Ishikawa (cell line): ENCODE measurements around the gene C2CD3.

Source experiments
- EP300 ChIP-seq: IDR thresholded peaks from 2 replicates; pipeline ENCODE4 v1.6.1; 2012; ENCODE audit warnings: borderline replicate concordance
- RAD21 ChIP-seq: IDR thresholded peaks from 2 replicates; pipeline ENCODE4 v1.6.1; 2012; ENCODE audit warnings: low read depth
- TAF1 ChIP-seq: IDR thresholded peaks from 2 replicates; pipeline ENCODE4 v1.6.1; 2012; ENCODE audit warnings: low read depth, mild to moderate bottlenecking
- YY1 ChIP-seq: IDR thresholded peaks from 2 replicates; pipeline ENCODE4 v1.6.1; 2012; ENCODE audit warnings: low read depth
- TF ChIP-seq, protein P1 (sequence below): IDR thresholded peaks from 2 replicates; pipeline ENCODE4 v1.6.1; 2012; ENCODE audit warnings: low read depth, mild to moderate bottlenecking

DNA sequence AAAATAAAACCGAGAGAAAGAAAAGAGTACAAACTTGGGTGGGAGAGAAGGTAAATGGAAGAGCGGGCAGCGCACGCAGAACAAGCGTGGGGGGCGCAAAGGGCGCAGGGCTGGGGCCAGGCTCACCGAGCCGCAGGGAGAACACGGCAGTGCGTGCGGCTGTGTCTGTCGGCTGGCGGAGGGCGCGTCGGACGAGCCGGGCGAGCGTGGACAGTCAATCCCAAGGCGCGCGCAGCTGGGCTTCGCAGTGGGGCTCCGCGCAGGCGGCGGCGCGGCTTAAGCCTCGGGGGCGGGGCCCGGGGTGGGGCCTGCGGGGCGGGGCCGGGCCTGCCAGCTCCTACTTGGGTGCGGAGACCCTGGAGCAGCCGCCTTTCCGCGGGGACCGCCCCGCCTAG, 188.2 kb downstream of the C2CD3 start, which contains the start of gene UCP2:
- TF ChIP-seq TAF1: peak; percentile 30; the same call in 1 of the 2 replicates
- no peak for TF ChIP-seq YY1
- TF ChIP-seq RAD21: no peak
- TF ChIP-seq, protein P1, sequence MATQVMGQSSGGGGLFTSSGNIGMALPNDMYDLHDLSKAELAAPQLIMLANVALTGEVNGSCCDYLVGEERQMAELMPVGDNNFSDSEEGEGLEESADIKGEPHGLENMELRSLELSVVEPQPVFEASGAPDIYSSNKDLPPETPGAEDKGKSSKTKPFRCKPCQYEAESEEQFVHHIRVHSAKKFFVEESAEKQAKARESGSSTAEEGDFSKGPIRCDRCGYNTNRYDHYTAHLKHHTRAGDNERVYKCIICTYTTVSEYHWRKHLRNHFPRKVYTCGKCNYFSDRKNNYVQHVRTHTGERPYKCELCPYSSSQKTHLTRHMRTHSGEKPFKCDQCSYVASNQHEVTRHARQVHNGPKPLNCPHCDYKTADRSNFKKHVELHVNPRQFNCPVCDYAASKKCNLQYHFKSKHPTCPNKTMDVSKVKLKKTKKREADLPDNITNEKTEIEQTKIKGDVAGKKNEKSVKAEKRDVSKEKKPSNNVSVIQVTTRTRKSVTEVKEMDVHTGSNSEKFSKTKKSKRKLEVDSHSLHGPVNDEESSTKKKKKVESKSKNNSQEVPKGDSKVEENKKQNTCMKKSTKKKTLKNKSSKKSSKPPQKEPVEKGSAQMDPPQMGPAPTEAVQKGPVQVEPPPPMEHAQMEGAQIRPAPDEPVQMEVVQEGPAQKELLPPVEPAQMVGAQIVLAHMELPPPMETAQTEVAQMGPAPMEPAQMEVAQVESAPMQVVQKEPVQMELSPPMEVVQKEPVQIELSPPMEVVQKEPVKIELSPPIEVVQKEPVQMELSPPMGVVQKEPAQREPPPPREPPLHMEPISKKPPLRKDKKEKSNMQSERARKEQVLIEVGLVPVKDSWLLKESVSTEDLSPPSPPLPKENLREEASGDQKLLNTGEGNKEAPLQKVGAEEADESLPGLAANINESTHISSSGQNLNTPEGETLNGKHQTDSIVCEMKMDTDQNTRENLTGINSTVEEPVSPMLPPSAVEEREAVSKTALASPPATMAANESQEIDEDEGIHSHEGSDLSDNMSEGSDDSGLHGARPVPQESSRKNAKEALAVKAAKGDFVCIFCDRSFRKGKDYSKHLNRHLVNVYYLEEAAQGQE: no peak
- no peak; the same call in 1 of the 2 replicates for TF ChIP-seq EP300
